Omental fat pad (tissue), 4 donors: ENCODE measurements around the gene ASCL3. TPM values are rescaled to one million over a fixed set of nuclear protein-coding genes. Genes with fewer than 3 reads are reported as not detected.
"Not testable (repeated sequence)": the region's sequence is repeated elsewhere in the genome, so short reads cannot be mapped to it uniquely, and the experiment has no call there.

ENCODE experiments used
- ATAC-seq: fragments of 150-250 bp; one replicate; pipeline ENCODE4 v1.9.1; 2016; ENCODE audit warnings: mild to moderate bottlenecking, moderate library complexity; ENCODE audit not compliant: low FRiP score
- DNase-seq: peaks from one replicate; pipeline ENCODE4 v3.0.0-alpha.2; 2019; ENCODE audit warnings: low spot score
- total RNA-seq, 4 donors: library from RNA; depleted of rRNA; stranded (reverse); fragments of >200 nt; gene quantifications; one replicate each; pipeline ENCODE4 v1.1.0, GENCODE V29; 2016
- TF ChIP-seq, protein P1 (sequence below), 3 donors: fragments of 450-650 bp; IDR thresholded peaks; one replicate each; pipeline ENCODE4 v1.5.1; 2016 to 2017; ENCODE audit warnings: antibody characterized with exemption in 3 of 3, mild to moderate bottlenecking in 3 of 3, moderate library complexity in 2 of 3

ASCL3 gene
- total RNA-seq, 4 donors from 2014 or later, result not detected

DNA sequence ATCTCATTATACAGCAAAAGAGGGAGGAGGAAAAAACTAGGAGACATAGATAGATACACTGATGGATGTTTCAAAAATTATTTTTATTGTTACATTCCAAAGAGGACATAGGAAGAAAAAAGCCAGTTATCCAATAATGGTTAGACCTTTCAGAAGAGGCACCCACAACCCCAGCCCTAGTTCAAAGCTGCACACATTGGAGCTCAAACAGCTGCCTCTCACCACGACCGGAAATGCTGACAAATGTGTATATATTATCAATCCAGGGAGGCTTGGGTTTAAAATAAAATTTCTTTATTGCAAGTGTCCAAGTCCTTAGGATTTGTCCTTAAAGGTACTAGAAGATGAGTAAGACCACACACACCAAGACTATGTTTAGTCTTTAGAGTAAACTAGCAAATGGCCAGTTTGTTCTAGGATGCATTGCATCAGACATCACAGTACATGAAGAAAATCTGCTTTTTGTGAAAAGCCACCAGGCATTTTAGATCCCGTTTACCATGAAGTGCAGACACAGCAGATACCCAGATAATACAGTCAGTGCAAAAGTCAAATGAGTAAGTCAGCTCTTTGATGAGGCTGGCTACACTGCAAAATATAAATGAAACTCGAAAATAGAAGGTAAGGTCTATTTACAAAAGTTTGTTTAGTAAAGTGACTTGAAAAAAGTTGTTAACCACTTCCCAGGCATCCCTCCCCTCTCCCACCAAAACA lies 4.6 kb upstream of the ASCL3 start:
- ATAC-seq (no peak), DNase-seq (no peak)
- TF ChIP-seq, protein P1, sequence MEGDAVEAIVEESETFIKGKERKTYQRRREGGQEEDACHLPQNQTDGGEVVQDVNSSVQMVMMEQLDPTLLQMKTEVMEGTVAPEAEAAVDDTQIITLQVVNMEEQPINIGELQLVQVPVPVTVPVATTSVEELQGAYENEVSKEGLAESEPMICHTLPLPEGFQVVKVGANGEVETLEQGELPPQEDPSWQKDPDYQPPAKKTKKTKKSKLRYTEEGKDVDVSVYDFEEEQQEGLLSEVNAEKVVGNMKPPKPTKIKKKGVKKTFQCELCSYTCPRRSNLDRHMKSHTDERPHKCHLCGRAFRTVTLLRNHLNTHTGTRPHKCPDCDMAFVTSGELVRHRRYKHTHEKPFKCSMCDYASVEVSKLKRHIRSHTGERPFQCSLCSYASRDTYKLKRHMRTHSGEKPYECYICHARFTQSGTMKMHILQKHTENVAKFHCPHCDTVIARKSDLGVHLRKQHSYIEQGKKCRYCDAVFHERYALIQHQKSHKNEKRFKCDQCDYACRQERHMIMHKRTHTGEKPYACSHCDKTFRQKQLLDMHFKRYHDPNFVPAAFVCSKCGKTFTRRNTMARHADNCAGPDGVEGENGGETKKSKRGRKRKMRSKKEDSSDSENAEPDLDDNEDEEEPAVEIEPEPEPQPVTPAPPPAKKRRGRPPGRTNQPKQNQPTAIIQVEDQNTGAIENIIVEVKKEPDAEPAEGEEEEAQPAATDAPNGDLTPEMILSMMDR (IDR thresholded peaks at IDR 0.05), result no peak

DNA sequence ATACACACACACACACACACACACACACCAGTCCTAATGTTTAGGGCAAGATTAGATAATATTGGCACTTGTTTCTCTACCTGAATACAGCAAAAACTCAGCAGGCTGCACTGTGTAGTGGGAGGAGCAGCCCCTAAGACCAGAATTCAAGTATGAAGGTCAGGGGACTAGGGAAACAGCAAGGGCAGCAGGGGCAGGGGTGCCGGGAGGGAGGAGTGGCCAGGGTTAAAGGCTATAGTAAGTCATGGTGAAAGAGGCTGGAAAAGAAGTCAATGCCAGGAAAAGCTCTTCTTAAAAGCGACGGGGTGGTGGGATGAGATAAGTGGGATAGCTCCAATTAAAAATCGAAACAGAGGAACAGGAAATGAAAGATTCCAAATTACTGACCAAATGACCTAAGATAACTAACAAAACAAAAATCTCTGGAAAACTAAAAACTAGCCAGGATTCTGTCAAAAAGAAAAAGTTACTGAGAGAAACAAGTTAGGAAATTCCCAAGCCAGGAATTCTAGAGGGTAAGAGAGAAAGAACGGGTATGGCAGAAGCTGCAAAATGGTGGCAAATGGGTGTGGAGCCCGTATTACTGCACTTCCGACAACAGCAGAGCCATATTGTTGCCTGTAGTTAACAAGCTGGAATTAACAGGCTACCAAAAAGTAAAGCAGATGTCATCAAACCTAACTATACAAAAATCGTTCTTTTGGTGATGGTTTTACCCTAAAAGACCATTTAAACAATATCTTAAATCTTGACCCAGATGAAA lies 1.3 kb downstream of the ASCL3 start:
- ATAC-seq (no peak), DNase-seq (no peak)
- TF ChIP-seq, protein P1 (IDR thresholded peaks at IDR 0.05), result no peak

DNA sequence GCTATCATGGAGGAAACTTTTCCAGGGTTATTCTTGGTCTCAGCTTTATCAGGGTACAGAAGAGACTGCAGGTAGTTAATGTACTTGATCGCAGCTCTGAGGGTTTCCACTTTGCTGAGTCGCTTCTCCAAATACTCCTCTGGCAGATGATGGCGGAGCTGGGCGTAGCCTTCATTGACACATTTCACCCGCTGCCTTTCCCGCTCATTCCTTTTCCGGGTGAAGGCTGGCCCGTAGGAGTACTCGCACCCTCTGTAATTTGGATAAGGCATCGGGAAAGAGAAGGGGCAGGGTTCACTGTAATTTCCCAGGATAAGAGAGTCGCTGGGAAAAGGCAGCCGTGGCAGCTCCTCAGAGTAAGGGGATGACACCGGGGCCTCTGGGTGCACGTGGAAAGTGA lies 5.2 kb downstream of the ASCL3 start:
- DNase-seq, result no peak
- no peak for ATAC-seq
- TF ChIP-seq, protein P1 (IDR thresholded peaks at IDR 0.05), result no peak

DNA sequence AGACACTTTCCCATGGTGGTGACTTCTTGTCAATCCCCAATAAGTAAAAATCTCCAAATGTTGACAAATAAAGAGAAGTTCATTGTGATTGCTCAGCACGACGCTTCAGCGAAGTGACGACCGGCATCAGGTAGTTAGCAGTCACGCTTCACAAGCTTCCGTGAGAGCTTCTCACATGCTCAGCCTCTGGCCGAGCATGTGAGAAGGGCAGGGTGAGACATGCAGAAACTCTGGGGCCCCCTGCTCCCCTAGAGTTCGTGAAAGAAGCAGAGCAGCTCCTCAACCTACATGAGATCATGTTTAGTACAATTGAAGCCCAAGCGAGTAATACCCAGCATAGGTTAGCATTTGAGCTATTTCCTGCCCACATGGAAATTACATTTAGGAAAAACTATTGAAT lies 5.7 kb downstream of the ASCL3 start:
- no peak for ATAC-seq
- TF ChIP-seq, protein P1 (IDR thresholded peaks at IDR 0.05), result no peak
- DNase-seq, result no peak

DNA sequence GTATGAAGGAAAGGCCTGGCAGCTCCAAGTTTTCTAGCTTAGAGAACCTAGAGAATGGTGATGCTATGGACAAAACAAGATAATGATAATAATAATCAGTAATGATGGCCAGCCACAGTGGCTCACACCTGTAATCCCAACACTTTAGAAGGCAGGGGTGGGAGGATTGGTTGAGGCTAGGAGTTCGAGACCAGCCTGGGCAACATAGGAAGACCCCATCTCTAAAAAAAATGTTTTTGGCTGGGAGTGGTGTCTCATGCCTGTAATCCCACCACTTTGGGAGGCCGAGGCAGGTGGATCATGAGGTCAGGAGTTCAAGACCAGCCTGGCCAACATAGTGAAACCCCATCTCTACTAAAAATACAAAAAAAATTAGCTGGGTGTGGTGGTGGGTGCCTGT lies 7.0 kb downstream of the ASCL3 start:
- not testable (repeated sequence) for ATAC-seq, DNase-seq

DNA sequence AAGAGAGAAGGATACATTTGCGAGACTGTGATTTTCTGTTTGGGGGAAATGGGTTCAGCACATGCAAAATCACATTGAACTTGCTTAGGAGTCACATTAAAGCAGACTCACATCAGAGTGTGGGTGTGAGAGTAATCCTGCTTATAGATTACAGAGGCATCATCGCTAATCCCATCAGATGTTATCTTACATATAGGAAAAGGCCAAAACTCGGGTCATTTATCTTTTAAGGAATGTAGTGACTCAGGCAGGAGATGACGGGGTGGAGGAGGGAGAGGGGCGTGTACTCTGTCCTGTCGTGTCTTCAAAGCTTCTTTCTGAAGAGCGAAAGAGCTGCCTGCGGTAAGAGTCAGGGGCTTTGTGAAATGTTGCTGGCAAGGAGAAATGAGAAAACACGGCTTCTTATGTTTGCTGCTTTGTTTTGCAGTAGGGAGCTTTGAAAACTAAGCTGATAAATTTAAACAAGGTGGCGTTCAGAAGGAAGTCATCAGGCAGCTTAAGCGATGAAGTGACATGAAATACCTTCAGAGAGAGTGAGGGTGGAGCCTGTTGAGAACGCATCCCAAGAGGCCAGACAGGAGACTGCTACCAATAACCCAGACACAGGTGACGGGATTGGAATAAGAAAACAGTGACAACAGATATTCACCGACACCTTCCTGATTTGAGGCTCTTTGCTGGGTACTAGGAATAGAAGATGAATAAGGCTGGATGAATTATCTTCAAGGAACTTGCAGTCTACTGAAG lies 7.9 kb downstream of the ASCL3 start:
- ATAC-seq, result peak; percentile 81
- TF ChIP-seq, protein P1 (IDR thresholded peaks at IDR 0.05), result no peak
- DNase-seq, result no peak

DNA sequence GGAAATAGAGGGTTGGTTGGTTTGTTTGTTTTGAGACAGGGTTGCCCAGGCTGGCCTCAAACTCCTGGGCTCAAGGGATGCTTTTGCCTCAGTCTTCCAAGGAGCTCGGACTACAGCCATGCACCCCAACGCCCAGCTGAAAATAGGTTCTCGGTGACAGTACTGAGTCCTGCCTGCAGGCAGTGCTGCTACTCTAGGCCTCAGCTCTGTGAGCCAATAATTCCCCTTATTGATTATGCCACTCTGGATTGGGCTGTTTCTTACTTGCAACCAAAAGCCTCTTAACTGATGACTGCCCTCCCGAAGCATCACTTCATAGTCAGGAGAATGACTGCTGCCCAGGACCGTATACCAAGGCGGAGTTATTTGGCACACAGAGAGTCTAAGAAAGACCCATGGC lies 8.9 kb downstream of the ASCL3 start:
- TF ChIP-seq, protein P1 (IDR thresholded peaks at IDR 0.05), result no peak
- DNase-seq (no peak), ATAC-seq (no peak)
